ENCODE data around the gene TNP2. TPM values are rescaled to one million over a fixed set of nuclear protein-coding genes. Genes with fewer than 3 reads are reported as not detected.
A peak's percentile ranks its signal among the peaks of the same experiment; 100 is the strongest.

TNP2 gene
- total and polyA plus RNA-seq, 2 donors (not counting 3 experiments of a cell fraction or from before 2014, with no cell fraction given), result not detected

- intact Hi-C loops (cut with micrococcal nuclease), result loop anchor here (5.0 to 10.0 kb wide), 2 partner anchors 60 to 412 kb away; partner anchors contain the start of gene SNN
- ChIA-PET CTCF (interaction anchor here (0.6 to 8.3 kb wide), 49 partner anchors 8 to 318 kb away, joined by 3 to 347 read pairs (median 5); partner anchors contain the start of genes CLEC16A and TNP2), POLR2A (interaction anchor here (0.6 to 2.5 kb wide), 14 partner anchors 9 to 310 kb away, joined by 3 to 22 read pairs (median 3); no protein-coding TSS in a partner anchor)
- no peaks in the 10 kb centered on the region for H3K79me2 ChIP-seq (ENCODE audit: control insufficient read depth, insufficient read depth, low read length)
- FAIRE-seq, result no peak
- no peaks in the 10 kb centered on the region for H3K9me3 ChIP-seq (replicated peaks; ENCODE audit: control insufficient read depth, insufficient read depth, low read length)
- H4K20me1 ChIP-seq (replicated peaks; ENCODE audit: control insufficient read depth, extremely low read depth, insufficient read depth, low read length), result no peaks in the 10 kb centered on the region
- no peaks in the 10 kb centered on the region for H3K36me3 ChIP-seq (ENCODE audit: control insufficient read depth in 2 of 2, extremely low read depth in 1 of 2, insufficient read depth in 2 of 2, low read length in 2 of 2)
- H3K9me1 ChIP-seq (replicated peaks; ENCODE audit: control insufficient read depth, extremely low read depth, insufficient read depth, low read length), result no peaks in the 10 kb centered on the region
- BruUV-seq (replicated peaks), result no TSS peak
- dilution Hi-C loops (cut with MboI; ENCODE audit: extremely low pct_ligation_motif_present, low sequenced_read_pairs), result no loop called here
- no peak overlapping the region for H3K9ac ChIP-seq (replicated peaks; ENCODE audit: extremely low read depth, insufficient read depth, low read length)
- H3K27ac ChIP-seq (ENCODE audit: insufficient read depth, low read depth, low read length), result no peak overlapping the region
- H3K4me2 ChIP-seq (ENCODE audit: insufficient read depth, low read length), result peak overlapping the region; percentile 68
- peaks cover 10% of the 10 kb centered on the region for H3K4me1 ChIP-seq (ENCODE audit: control insufficient read depth, extremely low read depth, insufficient read depth, low read length)
- H3K27me3 ChIP-seq (ENCODE audit: control insufficient read depth in 2 of 2, insufficient read depth in 2 of 2, low read length in 2 of 2), result peaks cover 0 to 1% of the 10 kb centered on the region in 2 experiments
- H3K4me3 ChIP-seq (replicated peaks in 1 of 3; ENCODE audit: insufficient read depth in 1 of 3, low read depth in 1 of 3, low read length in 3 of 3), result peak overlapping the region; percentile 37 to 89 (median 68)
- TF ChIP-seq JUN (IDR thresholded peaks at IDR 0.05; ENCODE audit: borderline replicate concordance, insufficient read depth, insufficient read length, low read depth) (no peak), MAX (IDR thresholded peaks at IDR 0.05; ENCODE audit: insufficient read depth, insufficient read length) (peak; percentile 70), POLR2A (IDR thresholded peaks at IDR 0.05; ENCODE audit: low read depth, low read length) (no peak), CTCF (IDR thresholded peaks at IDR 0.05; ENCODE audit: extremely low read depth in 1 of 2, insufficient read depth in 1 of 2, low read depth in 1 of 2, low read length in 2 of 2) (peak in 1 of 2 donors; percentile 21), EZH2 (IDR thresholded peaks at IDR 0.05; ENCODE audit: borderline replicate concordance, low read depth, low read length, severe bottlenecking) (peak; percentile 41)
- DNase-seq (ENCODE audit: low read depth, low spot score), result peak; percentile 52
- H2AFZ ChIP-seq (ENCODE audit: low read depth, low read length), result peak overlapping the region; percentile 84
Measured at GRCh38 chr16:11254913-11255736, 14.0 kb downstream of the TNP2 start.
